HFF-Myc (cell line): ENCODE measurements around the gene STK4.

Experiments used
- DNase-seq: peaks from one replicate; pipeline ENCODE4 v3.0.0-alpha.2; 2011; ENCODE audit warnings: low read depth; ENCODE audit errors: extremely low read depth
- H3K4me3 ChIP-seq: replicated peaks from 2 replicates; pipeline ENCODE4 v1.5.1; 2011; ENCODE audit warnings: low read depth, mild to moderate bottlenecking, control low read depth, low read length
- TF ChIP-seq, protein P1 (sequence below): IDR thresholded peaks from 2 replicates; pipeline ENCODE4 v1.5.1; 2012; ENCODE audit warnings: mild to moderate bottlenecking, low read depth, low read length, control low read depth; ENCODE audit errors: missing control alignments

STK4 gene

DNA sequence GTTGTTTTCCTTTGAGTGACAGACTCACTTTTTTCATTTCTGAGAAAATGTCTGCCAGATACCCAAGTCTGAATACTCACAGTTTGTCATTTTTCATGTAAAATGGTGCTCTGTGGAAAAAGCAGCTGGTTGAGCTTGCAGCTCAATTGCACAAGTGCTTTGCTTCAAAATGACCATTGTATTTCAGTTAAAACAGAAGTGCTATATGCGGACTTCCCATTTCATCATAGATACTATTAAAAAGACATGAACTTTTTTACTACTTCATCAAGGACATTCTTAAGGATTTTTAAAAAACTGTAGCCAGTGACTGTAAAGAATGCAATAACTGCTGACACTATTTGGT is 73.1 kb downstream of the STK4 start:
- no peak for DNase-seq
- TF ChIP-seq, protein P1, sequence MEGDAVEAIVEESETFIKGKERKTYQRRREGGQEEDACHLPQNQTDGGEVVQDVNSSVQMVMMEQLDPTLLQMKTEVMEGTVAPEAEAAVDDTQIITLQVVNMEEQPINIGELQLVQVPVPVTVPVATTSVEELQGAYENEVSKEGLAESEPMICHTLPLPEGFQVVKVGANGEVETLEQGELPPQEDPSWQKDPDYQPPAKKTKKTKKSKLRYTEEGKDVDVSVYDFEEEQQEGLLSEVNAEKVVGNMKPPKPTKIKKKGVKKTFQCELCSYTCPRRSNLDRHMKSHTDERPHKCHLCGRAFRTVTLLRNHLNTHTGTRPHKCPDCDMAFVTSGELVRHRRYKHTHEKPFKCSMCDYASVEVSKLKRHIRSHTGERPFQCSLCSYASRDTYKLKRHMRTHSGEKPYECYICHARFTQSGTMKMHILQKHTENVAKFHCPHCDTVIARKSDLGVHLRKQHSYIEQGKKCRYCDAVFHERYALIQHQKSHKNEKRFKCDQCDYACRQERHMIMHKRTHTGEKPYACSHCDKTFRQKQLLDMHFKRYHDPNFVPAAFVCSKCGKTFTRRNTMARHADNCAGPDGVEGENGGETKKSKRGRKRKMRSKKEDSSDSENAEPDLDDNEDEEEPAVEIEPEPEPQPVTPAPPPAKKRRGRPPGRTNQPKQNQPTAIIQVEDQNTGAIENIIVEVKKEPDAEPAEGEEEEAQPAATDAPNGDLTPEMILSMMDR = no peak
- H3K4me3 ChIP-seq = no peak overlapping the region

DNA sequence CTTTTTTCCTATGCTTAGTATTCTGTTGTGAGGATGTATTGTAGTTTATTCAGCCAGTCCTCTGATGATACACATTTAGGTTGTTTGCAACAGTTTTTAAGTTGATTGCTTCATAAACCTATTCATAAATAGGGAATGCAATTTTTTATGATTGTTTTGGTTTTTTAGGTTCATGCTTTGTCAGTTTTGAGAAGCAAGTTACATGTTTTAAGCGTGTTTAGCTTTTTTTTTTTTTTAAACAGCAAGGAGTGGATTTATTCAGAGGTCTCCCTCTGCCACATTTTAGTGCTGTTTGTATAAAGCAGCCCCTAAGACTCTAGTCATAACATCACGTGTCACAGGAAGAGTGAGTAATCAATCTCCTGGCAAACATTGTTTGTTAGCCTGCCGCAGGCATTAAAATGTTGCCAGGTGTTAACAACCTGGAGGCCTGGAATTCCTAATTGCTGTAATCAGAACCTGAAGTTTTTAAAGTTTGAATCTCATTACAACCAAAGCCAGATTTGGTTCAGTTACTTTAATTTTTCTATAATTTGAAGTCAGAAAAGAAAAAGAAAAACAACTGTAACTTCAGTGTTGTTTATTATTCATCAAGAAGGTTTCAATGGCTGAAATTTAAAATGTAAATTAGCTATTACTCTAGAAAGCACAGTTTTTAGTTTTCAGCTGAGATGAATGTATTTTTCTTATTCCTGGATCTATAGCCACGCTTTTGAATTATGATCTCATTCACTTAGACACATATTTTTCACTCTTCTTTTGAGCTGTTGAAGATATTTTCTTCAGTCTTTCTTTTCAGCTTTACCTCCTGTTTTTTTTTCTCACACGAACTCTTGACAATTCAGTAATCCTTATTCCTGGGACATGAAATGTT is 75.4 kb downstream of the STK4 start:
- H3K4me3 ChIP-seq = no peak overlapping the region
- DNase-seq = peak; percentile 48
- TF ChIP-seq, protein P1 = no peak

- H3K4me3 ChIP-seq = no peak overlapping the region
- TF ChIP-seq, protein P1 = no peak
- DNase-seq = no peak
These were observed 76.7 kb downstream of the STK4 start for GRCh38 chr20:45042978-45043377.

DNA sequence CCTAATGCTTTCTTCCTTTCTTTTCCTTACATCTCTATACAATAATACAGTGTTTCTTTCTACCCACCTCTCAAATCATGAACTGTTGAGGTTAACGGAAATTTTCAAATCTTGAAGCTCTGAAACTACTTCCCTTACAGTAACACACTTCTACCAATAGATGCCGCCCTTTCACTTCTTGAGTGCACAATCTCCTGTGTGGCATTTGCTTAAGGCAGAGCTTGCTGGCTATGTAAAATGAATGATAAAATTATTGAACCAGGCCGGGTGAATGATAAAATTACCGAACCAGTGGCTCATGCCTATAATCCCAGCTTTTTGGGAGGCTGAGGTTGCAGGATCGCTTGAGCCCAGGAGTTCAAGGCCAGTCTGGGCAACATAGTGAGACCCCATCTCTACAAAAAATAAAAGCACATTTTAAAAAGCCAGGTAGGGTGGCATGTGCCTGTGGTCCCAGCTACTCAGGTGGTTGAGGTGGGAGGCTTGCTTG is 77.8 kb downstream of the STK4 start:
- TF ChIP-seq, protein P1 = peak; percentile 85
- H3K4me3 ChIP-seq = no peak overlapping the region
- DNase-seq = peak; percentile 63

GRCh38 chr20:45044601-45045000 is 78.3 kb downstream of the STK4 start:
- no peak overlapping the region for H3K4me3 ChIP-seq
- TF ChIP-seq, protein P1 = no peak
- DNase-seq = no peak

- TF ChIP-seq, protein P1 = no peak
- no peak for DNase-seq
- H3K4me3 ChIP-seq = no peak overlapping the region
These were observed 81.3 kb downstream of the STK4 start for GRCh38 chr20:45047581-45048119.
